A673 (cell line): ENCODE results near the gene CCDC87.

Experiments
- CTCF ChIP-seq: fragments of 300-800, 200-600 bp; sonication (generic); conservative IDR thresholded peaks from 2 replicates; pipeline ENCODE4 v1.5.1; 2017; ENCODE audit warnings: low read depth, mild to moderate bottlenecking, antibody characterized with exemption, low read length, moderate library complexity, mixed read lengths
- EZH2 ChIP-seq: fragments of 200-600 bp; sonication (generic); IDR thresholded peaks from 2 replicates; pipeline ENCODE4 v1.6.1; 2017; ENCODE audit warnings: borderline replicate concordance, low read depth, mild to moderate bottlenecking, mixed read lengths, antibody characterized with exemption, low read length; ENCODE audit not compliant: poor library complexity, severe bottlenecking

GRCh38 chr11:66595245-66595904, 2.5 kb upstream of the CCDC87 start:
- TF ChIP-seq CTCF (no peak), EZH2 (no peak)
